H9 (cell line): ENCODE data around the gene ISY1. TPM values are rescaled to one million over a fixed set of nuclear protein-coding genes. Genes with fewer than 3 reads are reported as not detected.
"Not testable (repeated sequence)": the region's sequence is repeated elsewhere in the genome, so short reads cannot be mapped to it uniquely, and the experiment has no call there.

Experiments used
- DNase-seq: peaks from one replicate; pipeline ENCODE4 v3.0.0-alpha.2; 2017
- H2AFZ ChIP-seq: one replicate; pipeline ENCODE4 v1.6.1; 2013; ENCODE audit warnings: mild to moderate bottlenecking, low read length, control low read depth, moderate library complexity
- H2AK5ac ChIP-seq: 2 replicates; pipeline ENCODE4 v1.6.1; 2013; ENCODE audit warnings: low read length, control low read depth, mixed read lengths; ENCODE audit not compliant: insufficient read length
- H2BK120ac ChIP-seq: one replicate; pipeline ENCODE4 v1.6.1; 2013; ENCODE audit warnings: low read depth, mild to moderate bottlenecking, low read length, control low read depth, inconsistent platforms; ENCODE audit not compliant: poor library complexity, severe bottlenecking
- H2BK12ac ChIP-seq: 2 replicates; pipeline ENCODE4 v1.6.1; 2013; ENCODE audit warnings: low read length, control low read depth, mixed read lengths, low read depth; ENCODE audit not compliant: insufficient read length
- H2BK15ac ChIP-seq: 2 replicates; pipeline ENCODE4 v1.6.1; 2013; ENCODE audit warnings: low read depth, low read length, control low read depth
- H2BK20ac ChIP-seq: one replicate; pipeline ENCODE4 v1.6.1; 2013; ENCODE audit warnings: low read depth, mild to moderate bottlenecking, low read length, control low read depth, inconsistent platforms; ENCODE audit not compliant: poor library complexity, severe bottlenecking
- H2BK5ac ChIP-seq: 2 replicates; pipeline ENCODE4 v1.6.1; 2013; ENCODE audit warnings: low read length, control low read depth, mixed read lengths; ENCODE audit not compliant: insufficient read length
- H3K14ac ChIP-seq: 2 replicates; pipeline ENCODE4 v1.6.1; 2013; ENCODE audit warnings: low read length, control low read depth; ENCODE audit not compliant: insufficient read depth
- H3K18ac ChIP-seq: 2 replicates; pipeline ENCODE4 v1.6.1; 2013; ENCODE audit warnings: low read depth, mild to moderate bottlenecking, mixed read lengths, low read length, control low read depth; ENCODE audit not compliant: insufficient read length
- H3K23ac ChIP-seq: 2 replicates; pipeline ENCODE4 v1.6.1; 2013; ENCODE audit warnings: low read length, control low read depth, mixed read lengths, low read depth; ENCODE audit not compliant: insufficient read length
- H3K23me2 ChIP-seq: 2 replicates; pipeline ENCODE4 v1.6.1; 2013; ENCODE audit warnings: low read depth, mild to moderate bottlenecking, mixed read lengths, low read length, control low read depth; ENCODE audit not compliant: insufficient read length, poor library complexity, severe bottlenecking
- H3K27ac ChIP-seq: 2 replicates; pipeline ENCODE4 v1.5.1; 2013; ENCODE audit warnings: low read length, control low read depth, mixed read lengths, low read depth; ENCODE audit not compliant: insufficient read length
- H3K27me3 ChIP-seq: 2 replicates; pipeline ENCODE4 v1.6.1; 2013; ENCODE audit warnings: low read length, control low read depth, inconsistent platforms; ENCODE audit not compliant: insufficient read depth
- H3K4ac ChIP-seq: 2 replicates; pipeline ENCODE4 v1.6.1; 2013; ENCODE audit warnings: low read depth, mild to moderate bottlenecking, control low read depth, inconsistent platforms, low read length, moderate library complexity
- H3K4me1 ChIP-seq: 2 replicates; pipeline ENCODE4 v1.6.1; 2013; ENCODE audit warnings: low read length, control low read depth, inconsistent platforms; ENCODE audit not compliant: insufficient read depth
- H3K4me2 ChIP-seq: 2 replicates; pipeline ENCODE4 v1.6.1; 2013; ENCODE audit warnings: low read length, control low read depth, mixed read lengths; ENCODE audit not compliant: insufficient read length, insufficient read depth
- H3K56ac ChIP-seq: 2 replicates; pipeline ENCODE4 v1.6.1; 2013; ENCODE audit warnings: low read depth, mild to moderate bottlenecking, mixed read lengths, low read length, control low read depth; ENCODE audit not compliant: insufficient read length
- H3K79me1 ChIP-seq: 2 replicates; pipeline ENCODE4 v1.6.1; 2013; ENCODE audit warnings: low read depth, mild to moderate bottlenecking, moderate library complexity, low read length, control low read depth, inconsistent platforms; ENCODE audit not compliant: insufficient read depth, poor library complexity, severe bottlenecking
- H3K79me2 ChIP-seq: 2 replicates; pipeline ENCODE4 v1.6.1; 2013; ENCODE audit warnings: low read length, control low read depth, inconsistent platforms; ENCODE audit not compliant: insufficient read depth
- H3K9ac ChIP-seq: 2 replicates; pipeline ENCODE4 v1.6.1; 2013; ENCODE audit warnings: low read length, control low read depth, mixed read lengths; ENCODE audit not compliant: insufficient read length; ENCODE audit errors: extremely low read depth
- H3K9me3 ChIP-seq: one replicate; pipeline ENCODE4 v1.6.1; 2013; ENCODE audit warnings: low read depth, low read length, inconsistent platforms; ENCODE audit not compliant: control insufficient read depth
- H3T11ph ChIP-seq: one replicate; pipeline ENCODE4 v1.6.1; 2013; ENCODE audit warnings: mild to moderate bottlenecking, low read length, control low read depth, inconsistent platforms
- H4K20me1 ChIP-seq: one replicate; pipeline ENCODE4 v1.6.1; 2013; ENCODE audit not compliant: control insufficient read depth, insufficient read length, insufficient read depth
- H4K5ac ChIP-seq: 2 replicates; pipeline ENCODE4 v1.6.1; 2013; ENCODE audit warnings: low read depth, mild to moderate bottlenecking, mixed read lengths, low read length, control low read depth; ENCODE audit not compliant: insufficient read length
- H4K8ac ChIP-seq: replicated peaks from 2 replicates; pipeline ENCODE4 v1.6.1; 2013; ENCODE audit warnings: low read length, control low read depth, mixed read lengths, low read depth; ENCODE audit not compliant: insufficient read length
- H4K91ac ChIP-seq: 2 replicates; pipeline ENCODE4 v1.6.1; 2013; ENCODE audit warnings: low read depth, mild to moderate bottlenecking, moderate library complexity, mixed read lengths, low read length, control low read depth; ENCODE audit not compliant: insufficient read length
- H3K27ac Mint-ChIP-seq, 3 experiments: 2 replicates in 2 of 3; 3 replicates in 1 of 3; pipeline ENCODE4 v1.8.0; 2020 to 2021; ENCODE audit warnings: mixed read lengths in 3 of 3, mild to moderate bottlenecking in 1 of 3, moderate library complexity in 1 of 3
- H3K27me3 Mint-ChIP-seq: 2 replicates; pipeline ENCODE4 v1.8.0; 2021; ENCODE audit warnings: low read depth, mild to moderate bottlenecking, moderate library complexity, mixed read lengths
- H3K36me3 Mint-ChIP-seq, 3 experiments: 2 replicates in 2 of 3; 3 replicates in 1 of 3; pipeline ENCODE4 v1.8.0; 2020 to 2021; ENCODE audit warnings: low read depth in 3 of 3, mixed read lengths in 3 of 3; ENCODE audit not compliant: insufficient read depth in 1 of 3
- H3K4me1 Mint-ChIP-seq, 2 experiments: 2 replicates each; pipeline ENCODE4 v1.8.0; 2020; ENCODE audit warnings: mixed read lengths in 2 of 2
- H3K4me3 Mint-ChIP-seq, 2 experiments: 2 replicates in 1 of 2; 3 replicates in 1 of 2; pipeline ENCODE4 v1.8.0; 2020 to 2021; ENCODE audit warnings: mild to moderate bottlenecking in 2 of 2, mixed read lengths in 2 of 2, moderate library complexity in 1 of 2
- H3K9me3 Mint-ChIP-seq, 2 experiments: 2 replicates in 1 of 2; 3 replicates in 1 of 2; pipeline ENCODE4 v1.8.0; 2020; ENCODE audit warnings: mild to moderate bottlenecking in 2 of 2, mixed read lengths in 2 of 2, moderate library complexity in 1 of 2
- WGBS: extraction: QIAGEN DNeasy Blood & Tissue Kit; methylation state at CpG from one replicate; pipeline ENCODE4 v1.1.7; 2013; ENCODE audit warnings: missing lambda C conversion rate, low lambda C conversion rate, mixed read lengths; ENCODE audit not compliant: insufficient read length; ENCODE audit errors: extremely low coverage; 5-methylcytosine and 5-hydroxymethylcytosine counted together
- total RNA-seq: library from RNA; stranded (reverse); gene quantifications from 2 replicates; pipeline ENCODE4 v1.2.1, GENCODE V29; 2021
- TF ChIP-seq, protein P1 (sequence below): fragments of 200-600 bp; sonication (generic); conservative IDR thresholded peaks from 3 replicates; pipeline ENCODE4 v1.8.0; 2021; ENCODE audit warnings: antibody characterized with exemption, mild to moderate bottlenecking

Gene ISY1
- total RNA-seq, 1 experiment from 2014 or later = 28.1 TPM

DNA sequence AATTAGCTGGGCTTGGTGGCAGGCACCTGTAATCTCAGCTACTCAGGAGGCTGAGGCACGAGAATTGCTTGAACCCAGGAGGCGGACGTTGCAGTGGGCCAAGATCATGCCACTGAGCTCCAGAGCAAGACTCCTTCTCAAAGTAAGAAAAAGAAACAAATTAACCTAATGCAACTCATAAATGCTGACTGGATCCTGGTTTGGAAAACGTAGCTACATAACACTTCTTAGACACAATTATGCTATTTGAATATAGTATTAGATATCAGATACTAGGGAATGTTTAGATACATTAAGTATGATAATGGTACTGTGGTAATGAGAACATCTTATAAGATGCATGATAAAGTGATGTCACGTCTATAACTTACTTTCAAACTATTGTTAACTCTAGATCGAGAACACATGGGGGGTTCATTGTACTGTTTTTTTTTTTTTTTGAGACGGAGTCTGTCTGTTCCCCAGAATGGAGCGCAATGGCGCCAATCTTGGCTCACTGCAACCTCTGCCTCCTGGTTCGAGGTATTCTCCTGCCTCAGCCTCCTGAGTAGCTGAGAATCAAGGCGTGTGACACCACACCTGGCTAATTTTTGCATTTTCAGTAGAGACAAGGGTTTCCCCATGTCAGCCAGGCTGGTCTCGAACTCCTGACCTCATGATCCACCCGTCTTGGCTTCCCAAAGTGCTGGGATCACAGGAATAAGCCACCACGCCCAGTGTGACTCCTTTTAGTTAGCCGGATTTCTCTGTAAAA, 5.9 kb upstream of the ISY1 start:
- Mint-ChIP-seq H3K4me3 (no peak overlapping the region), H3K4me1 (peaks cover 12 to 14% of the 10 kb centered on the region in 2 experiments), H3K27ac (peak overlapping the region in 1 of 3 experiments; percentile 41; a peak in 1 of 7 replicates), H3K27me3 (no peaks in the 10 kb centered on the region), H3K9me3 (no peaks in the 10 kb centered on the region), H3K36me3 (peaks cover 31 to 58% (median 50%) of the 10 kb centered on the region in 3 experiments; a peak in 6 of 7 replicates)
- H2BK5ac ChIP-seq = no peak overlapping the region
- no peaks in the 10 kb centered on the region for H4K20me1 ChIP-seq
- no peak overlapping the region for H3K27ac ChIP-seq
- H3K56ac ChIP-seq = no peak overlapping the region
- H2AFZ ChIP-seq = no peak overlapping the region
- peaks cover 1% of the 10 kb centered on the region; the same call in 1 of the 2 replicates for H3K79me2 ChIP-seq
- no peak overlapping the region for H3T11ph ChIP-seq
- H3K9ac ChIP-seq = no peak overlapping the region
- no peak overlapping the region for H3K18ac ChIP-seq
- no peak overlapping the region for H3K4me2 ChIP-seq
- H3K27me3 ChIP-seq = no peaks in the 10 kb centered on the region
- no peaks in the 10 kb centered on the region for H3K4me1 ChIP-seq
- H4K91ac ChIP-seq = no peak overlapping the region
- H3K14ac ChIP-seq = no peak overlapping the region
- no peak for DNase-seq
- no peak overlapping the region for H2BK12ac ChIP-seq
- WGBS = no CpG with 5 or more reads among the region's 15 CpGs
- no peak overlapping the region for H2BK120ac ChIP-seq
- H3K79me1 ChIP-seq = no peaks in the 10 kb centered on the region
- H3K23me2 ChIP-seq = peaks cover 3% of the 10 kb centered on the region
- H4K8ac ChIP-seq = no peak overlapping the region
- H2BK15ac ChIP-seq = no peak overlapping the region
- no peaks in the 10 kb centered on the region for H3K9me3 ChIP-seq
- H4K5ac ChIP-seq = no peak overlapping the region
- TF ChIP-seq, protein P1, sequence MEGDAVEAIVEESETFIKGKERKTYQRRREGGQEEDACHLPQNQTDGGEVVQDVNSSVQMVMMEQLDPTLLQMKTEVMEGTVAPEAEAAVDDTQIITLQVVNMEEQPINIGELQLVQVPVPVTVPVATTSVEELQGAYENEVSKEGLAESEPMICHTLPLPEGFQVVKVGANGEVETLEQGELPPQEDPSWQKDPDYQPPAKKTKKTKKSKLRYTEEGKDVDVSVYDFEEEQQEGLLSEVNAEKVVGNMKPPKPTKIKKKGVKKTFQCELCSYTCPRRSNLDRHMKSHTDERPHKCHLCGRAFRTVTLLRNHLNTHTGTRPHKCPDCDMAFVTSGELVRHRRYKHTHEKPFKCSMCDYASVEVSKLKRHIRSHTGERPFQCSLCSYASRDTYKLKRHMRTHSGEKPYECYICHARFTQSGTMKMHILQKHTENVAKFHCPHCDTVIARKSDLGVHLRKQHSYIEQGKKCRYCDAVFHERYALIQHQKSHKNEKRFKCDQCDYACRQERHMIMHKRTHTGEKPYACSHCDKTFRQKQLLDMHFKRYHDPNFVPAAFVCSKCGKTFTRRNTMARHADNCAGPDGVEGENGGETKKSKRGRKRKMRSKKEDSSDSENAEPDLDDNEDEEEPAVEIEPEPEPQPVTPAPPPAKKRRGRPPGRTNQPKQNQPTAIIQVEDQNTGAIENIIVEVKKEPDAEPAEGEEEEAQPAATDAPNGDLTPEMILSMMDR = no peak
- H2AK5ac ChIP-seq = no peak overlapping the region
- no peak overlapping the region for H3K4ac ChIP-seq
- no peak overlapping the region for H3K23ac ChIP-seq
- H2BK20ac ChIP-seq = no peak overlapping the region

DNA sequence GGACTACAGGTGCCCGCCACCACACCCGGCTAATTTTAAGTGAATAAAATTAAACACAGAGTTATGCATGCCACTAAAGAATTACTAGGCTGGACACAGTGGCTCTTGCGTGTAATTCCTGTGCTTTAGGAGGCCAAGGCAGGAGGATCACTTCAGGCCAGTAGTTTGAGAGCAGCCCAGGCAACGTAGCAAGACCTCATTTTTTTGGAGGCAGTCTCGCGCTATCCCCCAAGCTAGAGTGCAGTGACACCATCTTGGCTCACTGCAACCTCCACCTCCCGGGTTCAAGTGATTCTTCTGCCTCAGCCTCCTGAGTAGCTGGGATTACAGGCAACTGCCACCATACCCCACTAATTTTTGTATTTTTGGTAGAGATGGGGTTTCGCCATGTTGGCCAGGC, 4.7 kb upstream of the ISY1 start:
- H3K9me3 ChIP-seq, H2BK5ac ChIP-seq, H3K18ac ChIP-seq, H3K27me3 ChIP-seq, H4K8ac ChIP-seq, H3K4me2 ChIP-seq, H2AFZ ChIP-seq, H2BK20ac ChIP-seq, H3K27me3 Mint-ChIP-seq, H3K4me1 ChIP-seq, H3K4ac ChIP-seq, H2BK12ac ChIP-seq, H3K56ac ChIP-seq, H2AK5ac ChIP-seq, H3K9ac ChIP-seq, H3K27ac ChIP-seq, H3K79me2 ChIP-seq, H3K4me3 Mint-ChIP-seq, H3K14ac ChIP-seq, H3K9me3 Mint-ChIP-seq, H3K79me1 ChIP-seq, H2BK120ac ChIP-seq, H3K23me2 ChIP-seq, H2BK15ac ChIP-seq, H3T11ph ChIP-seq, H4K5ac ChIP-seq, H4K20me1 ChIP-seq, H3K27ac Mint-ChIP-seq, H3K23ac ChIP-seq, H4K91ac ChIP-seq, DNase-seq: not testable (repeated sequence)
- peaks cover 13 to 14% of the 10 kb centered on the region in 2 experiments for H3K4me1 Mint-ChIP-seq
- H3K36me3 Mint-ChIP-seq = peaks cover 22 to 48% (median 39%) of the 10 kb centered on the region in 3 experiments; a peak in 6 of 7 replicates
- no CpG with 5 or more reads among the region's 8 CpGs for WGBS
